AG09309 (cell line): ENCODE results near the gene SHROOM3.

Experiments
- DNase-seq: peaks from one replicate; pipeline ENCODE4 v3.0.0-alpha.2; 2010; ENCODE audit warnings: low read depth
- H3K4me3 ChIP-seq: 2 replicates; pipeline ENCODE4 v1.5.1; 2011; ENCODE audit warnings: mild to moderate bottlenecking, low read depth, low read length, moderate library complexity; ENCODE audit not compliant: control insufficient read depth
- CTCF ChIP-seq: IDR thresholded peaks from 2 replicates; pipeline ENCODE4 v1.5.1; 2011; ENCODE audit warnings: mild to moderate bottlenecking, low read depth, low read length, inconsistent platforms; ENCODE audit not compliant: insufficient read depth, control insufficient read depth; ENCODE audit errors: missing control alignments

SHROOM3 gene

GRCh38 chr4:76515975-76516843, 81.2 kb downstream of the SHROOM3 start:
- no peak overlapping the region for H3K4me3 ChIP-seq
- no peak for TF ChIP-seq CTCF
- no peak for DNase-seq

- DNase-seq: no peak
Measured at GRCh38 chr4:76518241-76518640, 83.2 kb downstream of the SHROOM3 start.

GRCh38 chr4:76523593-76523992, 88.6 kb downstream of the SHROOM3 start:
- TF ChIP-seq CTCF: no peak
- H3K4me3 ChIP-seq: no peak overlapping the region
- DNase-seq: no peak

More at GRCh38 chr4:76518241-76518640, 83.2 kb downstream of the SHROOM3 start:
- H3K4me3 ChIP-seq: no peak overlapping the region
- TF ChIP-seq CTCF: no peak

GRCh38 chr4:76525751-76526150, 90.7 kb downstream of the SHROOM3 start:
- DNase-seq: no peak
- no peak overlapping the region for H3K4me3 ChIP-seq
- no peak for TF ChIP-seq CTCF

- TF ChIP-seq CTCF: no peak
- DNase-seq: no peak
- no peak overlapping the region for H3K4me3 ChIP-seq
Measured at GRCh38 chr4:76526585-76526990, 91.6 kb downstream of the SHROOM3 start.

DNA sequence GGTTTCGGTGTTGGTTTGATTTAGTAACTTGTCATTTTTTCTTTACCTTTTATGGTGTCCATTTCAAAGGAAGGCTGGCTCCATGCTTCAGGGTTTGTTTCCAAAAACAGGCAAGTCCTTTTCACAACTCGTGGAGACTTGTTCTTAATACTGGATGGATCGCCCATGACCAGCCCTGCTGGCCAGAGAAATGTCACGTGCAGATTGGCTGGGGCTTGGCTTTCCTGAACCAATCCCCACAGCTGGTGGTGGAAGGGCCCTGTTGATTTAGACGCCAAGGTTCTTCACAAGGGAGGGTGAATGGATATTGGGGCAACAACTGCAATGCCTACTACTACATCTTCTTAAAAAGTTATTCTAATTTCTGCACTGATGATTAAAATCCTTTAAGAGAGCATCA, 92.6 kb downstream of the SHROOM3 start:
- TF ChIP-seq CTCF: no peak
- no peak overlapping the region for H3K4me3 ChIP-seq
- DNase-seq: no peak
